Measurements from ENCODE around the gene JADE2.

JADE2 gene

GRCh38 chr5:134563962-134564361 is 38.5 kb downstream of the JADE2 start:
- no peak for DNase-seq
- in situ Hi-C loops (cut with HindIII; ENCODE audit: low pct_ligation_motif_present, low pct_unique_long_range_greater_than_20kb, low sequenced_read_pairs) = no loop called here

- no peak for DNase-seq
- in situ Hi-C loops (cut with HindIII; ENCODE audit: low pct_ligation_motif_present, low pct_unique_long_range_greater_than_20kb, low sequenced_read_pairs) = no loop called here
Measured at GRCh38 chr5:134564396-134564795, 38.9 kb downstream of the JADE2 start.

- in situ Hi-C loops (cut with HindIII; ENCODE audit: low pct_ligation_motif_present, low pct_unique_long_range_greater_than_20kb, low sequenced_read_pairs) = no loop called here
- DNase-seq = no peak
Measured at GRCh38 chr5:134565791-134566740, 40.6 kb downstream of the JADE2 start.

GRCh38 chr5:134566741-134567221 is 41.3 kb downstream of the JADE2 start:
- in situ Hi-C loops (cut with HindIII; ENCODE audit: low pct_ligation_motif_present, low pct_unique_long_range_greater_than_20kb, low sequenced_read_pairs) = no loop called here
- DNase-seq = no peak

- peak; percentile 85 for DNase-seq
Measured at GRCh38 chr5:134567641-134568336, 42.3 kb downstream of the JADE2 start.

GRCh38 chr5:134568337-134568700 is 42.8 kb downstream of the JADE2 start:
- in situ Hi-C loops (cut with HindIII; ENCODE audit: low pct_ligation_motif_present, low pct_unique_long_range_greater_than_20kb, low sequenced_read_pairs) = no loop called here
- DNase-seq = no peak

More at GRCh38 chr5:134567641-134568336, 42.3 kb downstream of the JADE2 start:
- in situ Hi-C loops (cut with HindIII; ENCODE audit: low pct_ligation_motif_present, low pct_unique_long_range_greater_than_20kb, low sequenced_read_pairs) = no loop called here

GRCh38 chr5:134568761-134569695 is 43.6 kb downstream of the JADE2 start:
- DNase-seq = peak; percentile 77
- in situ Hi-C loops (cut with HindIII; ENCODE audit: low pct_ligation_motif_present, low pct_unique_long_range_greater_than_20kb, low sequenced_read_pairs) = no loop called here

GRCh38 chr5:134569758-134570364 is 44.4 kb downstream of the JADE2 start:
- in situ Hi-C loops (cut with HindIII; ENCODE audit: low pct_ligation_motif_present, low pct_unique_long_range_greater_than_20kb, low sequenced_read_pairs) = no loop called here
- no peak for DNase-seq

- in situ Hi-C loops (cut with HindIII; ENCODE audit: low pct_ligation_motif_present, low pct_unique_long_range_greater_than_20kb, low sequenced_read_pairs) = no loop called here
- no peak for DNase-seq
Measured at GRCh38 chr5:134570365-134570758, 44.9 kb downstream of the JADE2 start.

GRCh38 chr5:134570886-134571285 is 45.4 kb downstream of the JADE2 start:
- DNase-seq = no peak

GRCh38 chr5:134571693-134572405 is 46.4 kb downstream of the JADE2 start:
- in situ Hi-C loops (cut with HindIII; ENCODE audit: low pct_ligation_motif_present, low pct_unique_long_range_greater_than_20kb, low sequenced_read_pairs) = no loop called here

More at GRCh38 chr5:134570886-134571285, 45.4 kb downstream of the JADE2 start:
- in situ Hi-C loops (cut with HindIII; ENCODE audit: low pct_ligation_motif_present, low pct_unique_long_range_greater_than_20kb, low sequenced_read_pairs) = no loop called here

GRCh38 chr5:134572811-134573210 is 47.3 kb downstream of the JADE2 start:
- in situ Hi-C loops (cut with HindIII; ENCODE audit: low pct_ligation_motif_present, low pct_unique_long_range_greater_than_20kb, low sequenced_read_pairs) = no loop called here
- DNase-seq = no peak

More at GRCh38 chr5:134571693-134572405, 46.4 kb downstream of the JADE2 start:
- no peak for DNase-seq

GRCh38 chr5:134574521-134574920 is 49.1 kb downstream of the JADE2 start:
- DNase-seq = peak; percentile 37
- in situ Hi-C loops (cut with HindIII; ENCODE audit: low pct_ligation_motif_present, low pct_unique_long_range_greater_than_20kb, low sequenced_read_pairs) = no loop called here

GRCh38 chr5:134575316-134575715 is 49.8 kb downstream of the JADE2 start:
- in situ Hi-C loops (cut with HindIII; ENCODE audit: low pct_ligation_motif_present, low pct_unique_long_range_greater_than_20kb, low sequenced_read_pairs) = no loop called here
- DNase-seq = no peak

- in situ Hi-C loops (cut with HindIII; ENCODE audit: low pct_ligation_motif_present, low pct_unique_long_range_greater_than_20kb, low sequenced_read_pairs) = no loop called here
- DNase-seq = peak; percentile 9
Measured at GRCh38 chr5:134576386-134577021, 51.0 kb downstream of the JADE2 start.

- in situ Hi-C loops (cut with HindIII; ENCODE audit: low pct_ligation_motif_present, low pct_unique_long_range_greater_than_20kb, low sequenced_read_pairs) = no loop called here
- DNase-seq = peak; percentile 74
Measured at GRCh38 chr5:134577022-134577795, 51.7 kb downstream of the JADE2 start.
